ENCODE results near the gene HSF2BP. TPM values are rescaled to one million over a fixed set of nuclear protein-coding genes. Genes with fewer than 3 reads are reported as not detected.
"Not testable (repeated sequence)": the region's sequence is repeated elsewhere in the genome, so short reads cannot be mapped to it uniquely, and the experiment has no call there.

Gene HSF2BP
- total RNA-seq, 1 experiment from 2014 or later = 1.5 TPM

- Mint-ChIP-seq H3K4me1 (ENCODE audit: low read depth, unreplicated experiment) (peaks cover 7% of the 10 kb centered on the region), H3K27ac (ENCODE audit: unreplicated experiment) (no peak overlapping the region), H3K4me3 (ENCODE audit: low read depth, unreplicated experiment) (no peak overlapping the region), H3K9me3 (ENCODE audit: low read depth, unreplicated experiment) (no peaks in the 10 kb centered on the region), H3K27me3 (ENCODE audit: unreplicated experiment) (no peaks in the 10 kb centered on the region), H3K36me3 (ENCODE audit: insufficient read depth, unreplicated experiment) (no peaks in the 10 kb centered on the region)
- intact Hi-C loops (cut with micrococcal nuclease; ENCODE audit: unreplicated experiment) = no loop called here
- TF ChIP-seq CTCF (IDR thresholded peaks at IDR 0.05; ENCODE audit: unreplicated experiment) = no peak
- CTCF ChIA-PET = no interaction called here
- no TSS peak for BruUV-seq (replicated peaks)
- DNase-seq = no peak
These were observed 85.4 kb downstream of the HSF2BP start for GRCh38 chr21:43573921-43574320.

- intact Hi-C loops (cut with micrococcal nuclease; ENCODE audit: unreplicated experiment) = no loop called here
These were observed 86.8 kb downstream of the HSF2BP start for GRCh38 chr21:43572446-43572845.

GRCh38 chr21:43571976-43572375, 87.3 kb downstream of the HSF2BP start:
- no peak overlapping the region for H3K27ac Mint-ChIP-seq (ENCODE audit: unreplicated experiment)
- CTCF ChIA-PET = no interaction called here

More at GRCh38 chr21:43572446-43572845, 86.8 kb downstream of the HSF2BP start:
- H3K27me3 Mint-ChIP-seq (ENCODE audit: unreplicated experiment) = no peaks in the 10 kb centered on the region
- no peaks in the 10 kb centered on the region for H3K9me3 Mint-ChIP-seq (ENCODE audit: low read depth, unreplicated experiment)
- TF ChIP-seq CTCF (IDR thresholded peaks at IDR 0.05; ENCODE audit: unreplicated experiment) = no peak
- no peaks in the 10 kb centered on the region for H3K36me3 Mint-ChIP-seq (ENCODE audit: insufficient read depth, unreplicated experiment)
- no peaks in the 10 kb centered on the region for H3K4me1 Mint-ChIP-seq (ENCODE audit: low read depth, unreplicated experiment)
- no peak for DNase-seq
- no peak overlapping the region for H3K27ac Mint-ChIP-seq (ENCODE audit: unreplicated experiment)
- no TSS peak for BruUV-seq (replicated peaks)
- CTCF ChIA-PET = no interaction called here
- H3K4me3 Mint-ChIP-seq (ENCODE audit: low read depth, unreplicated experiment) = no peak overlapping the region

GRCh38 chr21:43570195-43570594, 89.1 kb downstream of the HSF2BP start:
- H3K36me3 Mint-ChIP-seq (ENCODE audit: insufficient read depth, unreplicated experiment); DNase-seq; intact Hi-C loops (cut with micrococcal nuclease; ENCODE audit: unreplicated experiment); CTCF ChIA-PET; H3K27ac Mint-ChIP-seq (ENCODE audit: unreplicated experiment); H3K9me3 Mint-ChIP-seq (ENCODE audit: low read depth, unreplicated experiment); BruUV-seq (replicated peaks); H3K4me3 Mint-ChIP-seq (ENCODE audit: low read depth, unreplicated experiment); H3K4me1 Mint-ChIP-seq (ENCODE audit: low read depth, unreplicated experiment); H3K27me3 Mint-ChIP-seq (ENCODE audit: unreplicated experiment): not testable (repeated sequence)

More at GRCh38 chr21:43571976-43572375, 87.3 kb downstream of the HSF2BP start:
- Mint-ChIP-seq H3K36me3 (ENCODE audit: insufficient read depth, unreplicated experiment) (no peaks in the 10 kb centered on the region), H3K27me3 (ENCODE audit: unreplicated experiment) (no peaks in the 10 kb centered on the region), H3K4me1 (ENCODE audit: low read depth, unreplicated experiment) (no peaks in the 10 kb centered on the region), H3K9me3 (ENCODE audit: low read depth, unreplicated experiment) (no peaks in the 10 kb centered on the region), H3K4me3 (ENCODE audit: low read depth, unreplicated experiment) (no peak overlapping the region)
- intact Hi-C loops (cut with micrococcal nuclease; ENCODE audit: unreplicated experiment) = no loop called here
- DNase-seq = no peak
- no peak for TF ChIP-seq CTCF (IDR thresholded peaks at IDR 0.05; ENCODE audit: unreplicated experiment)
- no TSS peak for BruUV-seq (replicated peaks)

GRCh38 chr21:43562451-43562850, 96.8 kb downstream of the HSF2BP start:
- H3K27me3 Mint-ChIP-seq (ENCODE audit: unreplicated experiment); H3K9me3 Mint-ChIP-seq (ENCODE audit: low read depth, unreplicated experiment); BruUV-seq (replicated peaks); DNase-seq; CTCF ChIA-PET; intact Hi-C loops (cut with micrococcal nuclease; ENCODE audit: unreplicated experiment); H3K4me1 Mint-ChIP-seq (ENCODE audit: low read depth, unreplicated experiment); H3K27ac Mint-ChIP-seq (ENCODE audit: unreplicated experiment); H3K36me3 Mint-ChIP-seq (ENCODE audit: insufficient read depth, unreplicated experiment); H3K4me3 Mint-ChIP-seq (ENCODE audit: low read depth, unreplicated experiment): not testable (repeated sequence)

GRCh38 chr21:43540561-43540960, 118.7 kb downstream of the HSF2BP start:
- H3K4me3 Mint-ChIP-seq (ENCODE audit: low read depth, unreplicated experiment); H3K36me3 Mint-ChIP-seq (ENCODE audit: insufficient read depth, unreplicated experiment); H3K9me3 Mint-ChIP-seq (ENCODE audit: low read depth, unreplicated experiment); H3K27me3 Mint-ChIP-seq (ENCODE audit: unreplicated experiment); CTCF ChIA-PET; H3K4me1 Mint-ChIP-seq (ENCODE audit: low read depth, unreplicated experiment); intact Hi-C loops (cut with micrococcal nuclease; ENCODE audit: unreplicated experiment); H3K27ac Mint-ChIP-seq (ENCODE audit: unreplicated experiment); DNase-seq; BruUV-seq (replicated peaks): not testable (repeated sequence)

GRCh38 chr21:43522495-43523131, 136.7 kb downstream of the HSF2BP start:
- H3K4me3 Mint-ChIP-seq (ENCODE audit: low read depth, unreplicated experiment); intact Hi-C loops (cut with micrococcal nuclease; ENCODE audit: unreplicated experiment); BruUV-seq (replicated peaks); DNase-seq; CTCF ChIA-PET; H3K4me1 Mint-ChIP-seq (ENCODE audit: low read depth, unreplicated experiment); H3K27ac Mint-ChIP-seq (ENCODE audit: unreplicated experiment); H3K36me3 Mint-ChIP-seq (ENCODE audit: insufficient read depth, unreplicated experiment); H3K9me3 Mint-ChIP-seq (ENCODE audit: low read depth, unreplicated experiment); H3K27me3 Mint-ChIP-seq (ENCODE audit: unreplicated experiment): not testable (repeated sequence)

GRCh38 chr21:43517701-43518100, 141.6 kb downstream of the HSF2BP start:
- H3K4me1 Mint-ChIP-seq (ENCODE audit: low read depth, unreplicated experiment); intact Hi-C loops (cut with micrococcal nuclease; ENCODE audit: unreplicated experiment); H3K27me3 Mint-ChIP-seq (ENCODE audit: unreplicated experiment); DNase-seq; CTCF ChIA-PET; H3K9me3 Mint-ChIP-seq (ENCODE audit: low read depth, unreplicated experiment); H3K4me3 Mint-ChIP-seq (ENCODE audit: low read depth, unreplicated experiment); H3K27ac Mint-ChIP-seq (ENCODE audit: unreplicated experiment); H3K36me3 Mint-ChIP-seq (ENCODE audit: insufficient read depth, unreplicated experiment); BruUV-seq (replicated peaks): not testable (repeated sequence)

Measured in Calu3 (cell line).